ENCODE measurements around the gene NFATC1. TPM values are rescaled to one million over a fixed set of nuclear protein-coding genes. Genes with fewer than 3 reads are reported as not detected.

Gene NFATC1
- total RNA-seq, 4 donors from 2014 or later: 2.1 to 41.3 (median 7.6) TPM

GRCh38 chr18:79423211-79424007, 27.7 kb downstream of the NFATC1 start:
- TF ChIP-seq CTCF (IDR thresholded peaks at IDR 0.05) (no peak), POLR2A (IDR thresholded peaks at IDR 0.05) (no peak)
- H3K9me3 ChIP-seq: no peaks in the 10 kb centered on the region
- H3K4me3 ChIP-seq: no peak overlapping the region
- H3K27me3 ChIP-seq: no peaks in the 10 kb centered on the region
- H3K4me1 ChIP-seq: peaks cover 0 to 14% (median 0%) of the 10 kb centered on the region in 4 donors
- no peak for DNase-seq
- no peaks in the 10 kb centered on the region for H3K36me3 ChIP-seq
- H3K27ac ChIP-seq: no peak overlapping the region

GRCh38 chr18:79424008-79424565, 28.4 kb downstream of the NFATC1 start:
- Histone ChIP-seq H3K4me3 (no peak overlapping the region), H3K27ac (no peak overlapping the region), H3K36me3 (no peaks in the 10 kb centered on the region), H3K27me3 (no peaks in the 10 kb centered on the region), H3K4me1 (peaks cover 0 to 14% (median 0%) of the 10 kb centered on the region in 4 donors), H3K9me3 (no peaks in the 10 kb centered on the region)
- DNase-seq: no peak
- TF ChIP-seq POLR2A (IDR thresholded peaks at IDR 0.05): no peak
- TF ChIP-seq CTCF (IDR thresholded peaks at IDR 0.05): no peak

- TF ChIP-seq POLR2A (IDR thresholded peaks at IDR 0.05) (no peak), CTCF (IDR thresholded peaks at IDR 0.05) (no peak)
- Histone ChIP-seq H3K4me1 (peaks cover 0 to 14% (median 0%) of the 10 kb centered on the region in 4 donors), H3K27me3 (no peaks in the 10 kb centered on the region), H3K4me3 (no peak overlapping the region), H3K9me3 (no peaks in the 10 kb centered on the region), H3K36me3 (no peaks in the 10 kb centered on the region), H3K27ac (no peak overlapping the region)
- no peak for DNase-seq
Measured at GRCh38 chr18:79424880-79425568, 29.3 kb downstream of the NFATC1 start.

- Histone ChIP-seq H3K27ac (no peak overlapping the region), H3K4me1 (peaks cover 0 to 14% (median 0%) of the 10 kb centered on the region in 4 donors), H3K4me3 (no peak overlapping the region), H3K27me3 (no peaks in the 10 kb centered on the region), H3K9me3 (no peaks in the 10 kb centered on the region), H3K36me3 (no peaks in the 10 kb centered on the region)
- no peak for DNase-seq
- no peak for TF ChIP-seq POLR2A (IDR thresholded peaks at IDR 0.05)
- no peak for TF ChIP-seq CTCF (IDR thresholded peaks at IDR 0.05)
Measured at GRCh38 chr18:79425569-79425886, 29.8 kb downstream of the NFATC1 start.

- H3K9me3 ChIP-seq: no peaks in the 10 kb centered on the region
- no peak overlapping the region for H3K27ac ChIP-seq
- H3K36me3 ChIP-seq: no peaks in the 10 kb centered on the region
- DNase-seq: no peak
- no peak overlapping the region for H3K4me3 ChIP-seq
- H3K27me3 ChIP-seq: no peaks in the 10 kb centered on the region
- H3K4me1 ChIP-seq: peaks cover 0 to 14% (median 0%) of the 10 kb centered on the region in 4 donors
- TF ChIP-seq CTCF (IDR thresholded peaks at IDR 0.05): no peak
- TF ChIP-seq POLR2A (IDR thresholded peaks at IDR 0.05): no peak
Measured at GRCh38 chr18:79426376-79427300, 30.9 kb downstream of the NFATC1 start.
